ENCODE measurements around the gene EDEM1. TPM values are rescaled to one million over a fixed set of nuclear protein-coding genes. Genes with fewer than 3 reads are reported as not detected.
"Not testable (repeated sequence)": the region's sequence is repeated elsewhere in the genome, so short reads cannot be mapped to it uniquely, and the experiment has no call there.

The EDEM1 gene
- total RNA-seq, 3 donors from 2014 or later (not counting 1 experiment from before 2014, with no cell fraction given) = 55.3 to 64.2 (median 59.9) TPM

DNA sequence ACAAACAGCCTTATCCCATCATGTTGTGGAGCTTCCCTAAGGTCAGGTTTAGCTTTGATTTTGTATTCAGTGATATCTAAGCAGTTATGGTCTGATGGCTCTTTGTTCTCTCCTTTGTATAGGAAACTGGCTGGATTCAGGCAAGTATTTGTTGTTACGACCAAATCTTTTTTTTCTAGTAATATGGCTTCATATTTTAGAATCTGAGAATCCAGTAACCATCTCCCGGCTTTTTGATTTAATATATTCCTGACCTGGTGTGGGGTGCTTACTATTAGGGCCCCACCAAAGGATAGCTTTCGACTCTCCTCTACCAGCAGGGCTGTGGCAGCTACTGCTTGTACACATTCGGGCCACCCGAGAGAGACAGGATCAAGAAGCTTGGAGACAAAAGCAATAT lies 42.4 kb upstream of the EDEM1 start:
- Histone ChIP-seq H3K4me1 (ENCODE audit: control insufficient read depth, insufficient read depth, low read length) (peaks cover 4% of the 10 kb centered on the region), H3K27me3 (ENCODE audit: control insufficient read depth, insufficient read depth, low read length) (no peaks in the 10 kb centered on the region), H3K36me3 (ENCODE audit: control insufficient read depth, insufficient read depth, low read length) (no peaks in the 10 kb centered on the region), H3K4me3 (ENCODE audit: low read length) (no peak overlapping the region), H3K27ac (ENCODE audit: low read length) (no peak overlapping the region), H3K9me3 (ENCODE audit: control insufficient read depth, insufficient read depth, low read length) (no peaks in the 10 kb centered on the region)
- 100% methylated on average over 4 of the region's 5 CpGs for WGBS (ENCODE audit: insufficient coverage)
- peaks cover 0 to 4% of the 10 kb centered on the region in 2 donors for H3K9me3 Mint-ChIP-seq
- intact Hi-C loops (cut with micrococcal nuclease) = no loop called here
- H3K4me3 Mint-ChIP-seq = no peak overlapping the region
- no peak for DNase-seq
- H3K27me3 Mint-ChIP-seq (ENCODE audit: low read depth in 2 of 2) = no peaks in the 10 kb centered on the region
- peaks cover 84 to 93% of the 10 kb centered on the region in 2 donors for H3K4me1 Mint-ChIP-seq
- H3K27ac Mint-ChIP-seq = peak overlapping the region; percentile 2 to 19
- no peak for ATAC-seq
- H3K36me3 Mint-ChIP-seq = peaks cover 16% of the 10 kb centered on the region
- TF ChIP-seq CTCF (IDR thresholded peaks at IDR 0.05) = no peak

- H3K4me1 ChIP-seq (ENCODE audit: control insufficient read depth, insufficient read depth, low read length); ATAC-seq; H3K9me3 ChIP-seq (ENCODE audit: control insufficient read depth, insufficient read depth, low read length); H3K27ac ChIP-seq (ENCODE audit: low read length); intact Hi-C loops (cut with micrococcal nuclease); H3K4me3 ChIP-seq (ENCODE audit: low read length); DNase-seq; H3K9me3 Mint-ChIP-seq; H3K4me3 Mint-ChIP-seq; H3K27me3 ChIP-seq (ENCODE audit: control insufficient read depth, insufficient read depth, low read length); H3K27me3 Mint-ChIP-seq (ENCODE audit: low read depth in 2 of 2); H3K36me3 ChIP-seq (ENCODE audit: control insufficient read depth, insufficient read depth, low read length): not testable (repeated sequence)
- Mint-ChIP-seq H3K27ac (peak overlapping the region in 1 of 2 donors; percentile 3), H3K36me3 (peaks cover 16% of the 10 kb centered on the region), H3K4me1 (peaks cover 72 to 88% of the 10 kb centered on the region in 2 donors)
- WGBS (ENCODE audit: insufficient coverage) = 97% methylated on average over 5 of the region's 5 CpGs
Observed at GRCh38 chr3:5147152-5147551, 40.4 kb upstream of the EDEM1 start.

GRCh38 chr3:5149306-5149880 lies 38.1 kb upstream of the EDEM1 start:
- H3K4me3 ChIP-seq (ENCODE audit: low read length) = no peak overlapping the region
- ATAC-seq (no peak), DNase-seq (no peak)
- 90% methylated on average over 6 of the region's 7 CpGs for WGBS (ENCODE audit: insufficient coverage)
- peaks cover 16% of the 10 kb centered on the region for H3K36me3 Mint-ChIP-seq
- H3K27ac ChIP-seq (ENCODE audit: low read length) = no peak overlapping the region
- H3K27me3 Mint-ChIP-seq (ENCODE audit: low read depth in 2 of 2) = no peaks in the 10 kb centered on the region
- no peaks in the 10 kb centered on the region for H3K27me3 ChIP-seq (ENCODE audit: control insufficient read depth, insufficient read depth, low read length)
- intact Hi-C loops (cut with micrococcal nuclease) = no loop called here
- peaks cover 75 to 90% of the 10 kb centered on the region in 2 donors for H3K4me1 Mint-ChIP-seq
- no peak overlapping the region for H3K4me3 Mint-ChIP-seq
- no peaks in the 10 kb centered on the region for H3K36me3 ChIP-seq (ENCODE audit: control insufficient read depth, insufficient read depth, low read length)
- no peaks in the 10 kb centered on the region for H3K9me3 ChIP-seq (ENCODE audit: control insufficient read depth, insufficient read depth, low read length)
- H3K9me3 Mint-ChIP-seq = peaks cover 0 to 4% of the 10 kb centered on the region in 2 donors
- H3K4me1 ChIP-seq (ENCODE audit: control insufficient read depth, insufficient read depth, low read length) = no peaks in the 10 kb centered on the region
- H3K27ac Mint-ChIP-seq = peak overlapping the region in 1 of 2 donors; percentile 3
- TF ChIP-seq CTCF (IDR thresholded peaks at IDR 0.05) = no peak

- ATAC-seq = no peak
- no peak for DNase-seq
- Histone ChIP-seq H3K4me1 (ENCODE audit: control insufficient read depth, insufficient read depth, low read length) (no peaks in the 10 kb centered on the region), H3K27me3 (ENCODE audit: control insufficient read depth, insufficient read depth, low read length) (no peaks in the 10 kb centered on the region), H3K27ac (ENCODE audit: low read length) (no peak overlapping the region), H3K9me3 (ENCODE audit: control insufficient read depth, insufficient read depth, low read length) (no peaks in the 10 kb centered on the region), H3K4me3 (ENCODE audit: low read length) (no peak overlapping the region), H3K36me3 (ENCODE audit: control insufficient read depth, insufficient read depth, low read length) (no peaks in the 10 kb centered on the region)
- Mint-ChIP-seq H3K27me3 (ENCODE audit: low read depth in 2 of 2) (no peaks in the 10 kb centered on the region), H3K9me3 (peaks cover 0 to 4% of the 10 kb centered on the region in 2 donors), H3K36me3 (peaks cover 15% of the 10 kb centered on the region), H3K27ac (peak overlapping the region; percentile 44 to 74), H3K4me3 (no peak overlapping the region), H3K4me1 (peaks cover 78 to 90% of the 10 kb centered on the region in 2 donors)
- TF ChIP-seq CTCF (IDR thresholded peaks at IDR 0.05) = no peak
- intact Hi-C loops (cut with micrococcal nuclease) = no loop called here
- WGBS (ENCODE audit: insufficient coverage) = 85% methylated on average over 6 of the region's 6 CpGs
Observed at GRCh38 chr3:5151586-5151985, 35.9 kb upstream of the EDEM1 start.
